Left ventricle myocardium inferior (tissue), 1 donor: ENCODE data around the gene CDCA5. TPM values are rescaled to one million over a fixed set of nuclear protein-coding genes. Genes with fewer than 3 reads are reported as not detected.

Experiments
- DNase-seq: peaks from one replicate; pipeline ENCODE4 v3.0.0-alpha.2; 2020
- H3K27ac ChIP-seq: fragments of 200-600 bp; replicated peaks from 2 replicates; pipeline ENCODE4 v1.8.0; 2021
- H3K27me3 ChIP-seq: fragments of 200-600 bp; 2 replicates; pipeline ENCODE4 v1.8.0; 2021; ENCODE audit warnings: low read depth
- H3K36me3 ChIP-seq: fragments of 200-600 bp; 2 replicates; pipeline ENCODE4 v1.8.0; 2021
- H3K4me1 ChIP-seq: fragments of 200-600 bp; 2 replicates; pipeline ENCODE4 v1.8.0; 2021
- H3K4me3 ChIP-seq: fragments of 200-600 bp; 2 replicates; pipeline ENCODE4 v1.8.0; 2021; ENCODE audit warnings: mild to moderate bottlenecking, moderate library complexity
- H3K9me3 ChIP-seq: fragments of 200-600 bp; replicated peaks from 2 replicates; pipeline ENCODE4 v1.8.0; 2021
- intact Hi-C: fragments of 100-400 bp; cut with micrococcal nuclease; formaldehyde crosslinking; loops from one replicate; pipeline ENCODE4 v1.11.0; 2022
- total RNA-seq: library from RNA; stranded (reverse); fragmentation: NEBNext Ultra II Directional; extraction: Animal tissue kit (Norgen Biotek cat#: 25700); gene quantifications from one replicate; pipeline ENCODE4 v1.2.1, GENCODE V29; 2021
- TF ChIP-seq, protein P1 (sequence below): fragments of 200-600 bp; IDR thresholded peaks from 2 replicates; pipeline ENCODE4 v1.8.0; 2021; ENCODE audit warnings: antibody characterized with exemption, mild to moderate bottlenecking, borderline replicate concordance
- donor health status: DM: no; HTN: yes; CAD: no; lungs with severe emphysema.

The CDCA5 gene
- total RNA-seq, 1 donor from 2014 or later: 1.3 TPM

DNA sequence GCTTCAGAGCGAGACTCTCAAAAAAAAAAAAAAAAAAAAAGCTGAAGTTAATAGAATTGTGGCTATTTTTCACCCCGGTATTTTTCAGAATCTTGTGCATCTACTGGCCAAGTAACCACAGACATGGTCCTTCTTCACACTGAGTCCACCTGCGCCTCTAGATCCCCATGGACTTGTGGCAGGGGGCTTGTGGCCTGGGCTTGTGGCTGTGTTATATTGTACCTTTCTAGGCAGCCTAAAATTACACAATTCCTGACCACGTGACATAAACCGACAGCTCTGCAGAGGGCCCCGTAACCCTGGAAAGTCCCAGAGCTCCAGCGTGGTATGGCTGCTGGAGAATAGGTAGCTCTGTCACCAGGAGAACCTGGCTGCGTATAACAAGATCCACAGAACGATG, 14.6 kb downstream of the CDCA5 start:
- H3K4me3 ChIP-seq: no peak overlapping the region
- no peak overlapping the region for H3K27ac ChIP-seq
- H3K4me1 ChIP-seq: no peaks in the 10 kb centered on the region
- no peaks in the 10 kb centered on the region for H3K27me3 ChIP-seq
- H3K36me3 ChIP-seq: no peaks in the 10 kb centered on the region
- no peaks in the 10 kb centered on the region for H3K9me3 ChIP-seq
- DNase-seq: no peak
- TF ChIP-seq, protein P1, sequence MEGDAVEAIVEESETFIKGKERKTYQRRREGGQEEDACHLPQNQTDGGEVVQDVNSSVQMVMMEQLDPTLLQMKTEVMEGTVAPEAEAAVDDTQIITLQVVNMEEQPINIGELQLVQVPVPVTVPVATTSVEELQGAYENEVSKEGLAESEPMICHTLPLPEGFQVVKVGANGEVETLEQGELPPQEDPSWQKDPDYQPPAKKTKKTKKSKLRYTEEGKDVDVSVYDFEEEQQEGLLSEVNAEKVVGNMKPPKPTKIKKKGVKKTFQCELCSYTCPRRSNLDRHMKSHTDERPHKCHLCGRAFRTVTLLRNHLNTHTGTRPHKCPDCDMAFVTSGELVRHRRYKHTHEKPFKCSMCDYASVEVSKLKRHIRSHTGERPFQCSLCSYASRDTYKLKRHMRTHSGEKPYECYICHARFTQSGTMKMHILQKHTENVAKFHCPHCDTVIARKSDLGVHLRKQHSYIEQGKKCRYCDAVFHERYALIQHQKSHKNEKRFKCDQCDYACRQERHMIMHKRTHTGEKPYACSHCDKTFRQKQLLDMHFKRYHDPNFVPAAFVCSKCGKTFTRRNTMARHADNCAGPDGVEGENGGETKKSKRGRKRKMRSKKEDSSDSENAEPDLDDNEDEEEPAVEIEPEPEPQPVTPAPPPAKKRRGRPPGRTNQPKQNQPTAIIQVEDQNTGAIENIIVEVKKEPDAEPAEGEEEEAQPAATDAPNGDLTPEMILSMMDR: no peak
- intact Hi-C loops: no loop called here

- intact Hi-C loops: no loop called here
- H3K36me3 ChIP-seq: no peaks in the 10 kb centered on the region
- H3K9me3 ChIP-seq: no peaks in the 10 kb centered on the region
- H3K4me3 ChIP-seq: no peak overlapping the region
- no peak for DNase-seq
- TF ChIP-seq, protein P1: no peak
- H3K27ac ChIP-seq: no peak overlapping the region
- no peaks in the 10 kb centered on the region for H3K27me3 ChIP-seq
- H3K4me1 ChIP-seq: no peaks in the 10 kb centered on the region
Observed at GRCh38 chr11:65067446-65067845, 16.4 kb downstream of the CDCA5 start.

DNA sequence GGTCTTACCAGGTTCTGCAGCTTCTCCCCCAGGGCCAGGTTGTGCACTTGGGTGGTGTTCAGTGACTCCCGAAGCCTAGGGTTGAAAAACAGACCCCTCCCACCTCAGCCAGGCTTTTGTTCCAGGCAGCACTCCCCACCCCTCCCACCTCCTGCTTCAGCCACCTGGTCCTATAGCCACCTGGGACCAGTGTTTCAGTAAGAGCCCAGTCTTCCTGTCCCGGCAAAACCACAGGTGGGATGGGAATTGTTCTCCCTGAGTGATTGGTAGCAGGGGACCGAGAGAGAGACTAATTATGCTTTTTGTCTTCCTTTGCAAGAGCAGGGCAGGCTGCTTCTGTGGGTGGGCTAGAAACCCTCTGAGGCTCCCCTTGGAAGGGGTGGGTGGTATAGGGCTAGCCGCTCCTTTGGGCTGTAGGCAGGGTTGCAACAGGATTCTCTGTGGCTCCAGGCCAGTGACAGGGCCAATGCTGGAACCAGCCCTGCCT, 17.0 kb downstream of the CDCA5 start:
- H3K9me3 ChIP-seq: no peaks in the 10 kb centered on the region
- TF ChIP-seq, protein P1: no peak
- H3K27ac ChIP-seq: no peak overlapping the region
- H3K4me1 ChIP-seq: no peaks in the 10 kb centered on the region
- intact Hi-C loops: no loop called here
- no peak overlapping the region for H3K4me3 ChIP-seq
- no peaks in the 10 kb centered on the region for H3K36me3 ChIP-seq
- no peak for DNase-seq
- no peaks in the 10 kb centered on the region for H3K27me3 ChIP-seq

GRCh38 chr11:65066315-65066714, 17.5 kb downstream of the CDCA5 start:
- intact Hi-C loops: no loop called here
- no peaks in the 10 kb centered on the region for H3K4me1 ChIP-seq
- TF ChIP-seq, protein P1: no peak
- no peaks in the 10 kb centered on the region for H3K9me3 ChIP-seq
- H3K4me3 ChIP-seq: no peak overlapping the region
- H3K36me3 ChIP-seq: no peaks in the 10 kb centered on the region
- H3K27me3 ChIP-seq: no peaks in the 10 kb centered on the region
- H3K27ac ChIP-seq: no peak overlapping the region
- DNase-seq: no peak

GRCh38 chr11:65065851-65066250, 18.0 kb downstream of the CDCA5 start:
- Histone ChIP-seq H3K4me3 (no peak overlapping the region), H3K36me3 (no peaks in the 10 kb centered on the region), H3K4me1 (no peaks in the 10 kb centered on the region), H3K9me3 (no peaks in the 10 kb centered on the region), H3K27me3 (no peaks in the 10 kb centered on the region), H3K27ac (no peak overlapping the region)
- no peak for DNase-seq
- intact Hi-C loops: no loop called here
- TF ChIP-seq, protein P1: no peak

DNA sequence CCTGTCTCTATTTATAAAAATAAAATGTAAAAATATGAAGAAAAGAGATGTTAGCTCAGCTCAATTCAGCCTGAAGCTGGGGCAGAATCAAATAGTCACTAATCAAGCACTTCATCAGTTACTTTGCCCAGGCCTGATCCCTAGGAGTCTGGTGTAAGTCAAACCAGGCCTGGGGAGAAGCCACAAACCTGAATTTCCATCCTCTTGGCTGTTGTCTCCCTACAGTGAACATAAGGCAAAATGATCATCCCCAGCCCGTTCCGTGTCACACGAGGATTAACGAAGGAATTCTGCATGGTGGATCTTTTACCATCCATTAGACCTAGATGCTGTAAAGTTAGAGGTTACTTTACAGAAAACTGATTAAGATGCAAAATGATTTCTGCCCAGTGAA, 19.0 kb downstream of the CDCA5 start:
- no peak for DNase-seq
- Histone ChIP-seq H3K9me3 (no peaks in the 10 kb centered on the region), H3K4me1 (no peaks in the 10 kb centered on the region), H3K27me3 (no peaks in the 10 kb centered on the region), H3K27ac (no peak overlapping the region), H3K36me3 (no peaks in the 10 kb centered on the region), H3K4me3 (no peak overlapping the region)
- TF ChIP-seq, protein P1: no peak
- intact Hi-C loops: no loop called here
